Body of pancreas (tissue), 4 donors: ENCODE measurements around the gene MYZAP.

Experiments used
- POLR2A ChIP-seq, 3 donors: fragments of 450-650 bp; IDR thresholded peaks; one replicate each; pipeline ENCODE4 v1.6.1; 2016; ENCODE audit warnings: antibody characterized with exemption in 3 of 3, mild to moderate bottlenecking in 2 of 3
- TF ChIP-seq, protein P1 (sequence below), 7 experiments: fragments of 450-650 bp in 4 of 7; fragments of 200-600 bp in 3 of 7; sonication (generic) in 3 of 7; IDR thresholded peaks; one replicate each; pipeline ENCODE4 v1.5.1; 2016 to 2019; ENCODE audit warnings: antibody characterized with exemption in 7 of 7

DNA sequence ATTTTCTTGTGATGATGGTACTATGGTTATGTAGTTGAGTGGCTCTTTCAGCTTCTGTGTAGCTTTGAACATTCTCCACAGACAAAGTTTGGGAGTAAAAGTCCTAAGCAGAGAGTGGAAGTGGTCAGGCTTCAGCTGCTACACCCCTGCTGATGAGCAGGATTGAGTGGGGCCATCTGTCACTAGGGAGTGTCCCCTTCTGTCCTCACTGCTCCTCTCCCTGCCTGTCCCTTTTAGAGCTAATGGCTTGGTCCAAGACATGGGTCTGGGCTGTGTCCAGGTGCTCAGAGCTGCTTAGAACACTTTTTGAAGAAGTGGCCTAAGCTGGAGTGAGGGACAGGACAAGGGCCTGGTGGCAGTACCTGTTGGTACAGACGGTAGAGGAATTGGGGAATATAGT, 15.1 kb downstream of the MYZAP start:
- TF ChIP-seq, protein P1, sequence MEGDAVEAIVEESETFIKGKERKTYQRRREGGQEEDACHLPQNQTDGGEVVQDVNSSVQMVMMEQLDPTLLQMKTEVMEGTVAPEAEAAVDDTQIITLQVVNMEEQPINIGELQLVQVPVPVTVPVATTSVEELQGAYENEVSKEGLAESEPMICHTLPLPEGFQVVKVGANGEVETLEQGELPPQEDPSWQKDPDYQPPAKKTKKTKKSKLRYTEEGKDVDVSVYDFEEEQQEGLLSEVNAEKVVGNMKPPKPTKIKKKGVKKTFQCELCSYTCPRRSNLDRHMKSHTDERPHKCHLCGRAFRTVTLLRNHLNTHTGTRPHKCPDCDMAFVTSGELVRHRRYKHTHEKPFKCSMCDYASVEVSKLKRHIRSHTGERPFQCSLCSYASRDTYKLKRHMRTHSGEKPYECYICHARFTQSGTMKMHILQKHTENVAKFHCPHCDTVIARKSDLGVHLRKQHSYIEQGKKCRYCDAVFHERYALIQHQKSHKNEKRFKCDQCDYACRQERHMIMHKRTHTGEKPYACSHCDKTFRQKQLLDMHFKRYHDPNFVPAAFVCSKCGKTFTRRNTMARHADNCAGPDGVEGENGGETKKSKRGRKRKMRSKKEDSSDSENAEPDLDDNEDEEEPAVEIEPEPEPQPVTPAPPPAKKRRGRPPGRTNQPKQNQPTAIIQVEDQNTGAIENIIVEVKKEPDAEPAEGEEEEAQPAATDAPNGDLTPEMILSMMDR (IDR thresholded peaks at IDR 0.05), result no peak
- no peak for TF ChIP-seq POLR2A (IDR thresholded peaks at IDR 0.05)
